GM19099 (cell line): ENCODE data around the gene MPZL2.

Experiments used
- POLR2A ChIP-seq: IDR thresholded peaks from 3 replicates; pipeline ENCODE4 v1.6.1; 2011; ENCODE audit warnings: low read depth; ENCODE audit not compliant: insufficient read length; ENCODE audit errors: extremely low read depth

MPZL2 gene

DNA sequence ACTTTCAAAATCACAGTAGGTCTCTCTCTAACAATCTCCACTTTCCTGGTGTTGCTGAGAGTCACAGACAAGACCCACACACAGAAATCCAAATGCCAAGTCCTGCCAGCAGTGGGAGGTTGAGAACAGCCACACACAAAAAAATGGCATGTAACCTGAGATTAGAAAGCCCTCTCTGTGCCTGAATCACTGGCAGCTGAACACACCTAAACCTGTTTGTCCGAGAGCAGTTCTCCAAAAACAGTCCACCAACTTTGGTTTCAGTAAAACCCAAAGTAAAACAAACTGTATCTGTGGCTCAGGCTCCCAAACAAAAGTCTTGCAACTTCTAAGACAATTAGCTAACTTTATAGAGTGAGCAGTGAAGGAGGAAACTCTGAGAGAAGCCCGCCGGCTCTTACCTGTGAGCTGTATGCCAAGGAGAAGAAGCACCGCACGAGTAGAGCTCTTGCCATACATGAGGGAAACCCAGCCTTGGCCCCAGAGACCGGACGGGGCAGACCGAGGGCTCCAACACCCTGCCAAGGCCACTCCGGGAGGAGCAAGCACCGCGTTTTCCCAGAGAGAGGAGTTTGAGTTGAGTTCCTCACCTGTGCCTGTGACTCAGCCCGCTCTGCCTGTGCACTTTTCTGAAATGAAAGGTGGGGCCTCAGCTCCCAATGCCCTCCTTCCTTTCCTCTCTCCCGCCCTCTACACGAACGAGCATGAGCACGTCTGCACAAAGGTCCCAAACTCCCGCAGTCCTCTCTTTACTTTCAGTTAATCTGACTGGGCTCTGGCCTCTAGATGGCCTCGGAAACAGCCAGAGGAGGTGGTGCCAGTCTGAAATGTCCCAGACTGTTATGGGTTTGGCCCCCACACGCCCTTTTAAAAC is at the start of gene MPZL2:
Gene MPZL2 (minus strand): TSS at position 603 of the 874 bp plus-strand sequence. CDS start 144 bp downstream, at position 459.
- no peak for TF ChIP-seq POLR2A

- no peak for TF ChIP-seq POLR2A
Observed at GRCh38 chr11:118313242-118313641, 49.1 kb upstream of the MPZL2 start.

GRCh38 chr11:118312328-118312727 is 48.2 kb upstream of the MPZL2 start:
- no peak for TF ChIP-seq POLR2A

DNA sequence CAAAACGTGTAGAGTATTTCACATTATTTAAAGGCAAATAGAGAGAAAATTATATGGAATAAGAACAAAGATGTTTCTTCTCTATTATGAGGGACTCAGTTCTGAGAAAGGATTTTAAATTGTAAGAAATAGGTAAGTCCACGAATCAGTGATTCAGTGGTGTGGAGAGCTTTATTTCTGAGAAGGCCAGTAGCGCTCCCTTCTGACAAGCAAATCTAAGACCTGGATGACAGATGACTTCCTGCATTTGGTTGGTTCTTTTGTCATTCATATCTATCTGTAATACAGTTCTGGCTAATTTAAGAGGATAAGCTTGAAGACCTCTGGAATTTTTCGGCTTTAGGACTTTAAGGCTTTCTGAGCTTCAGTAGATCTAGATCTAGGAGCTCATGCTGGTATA is 47.4 kb upstream of the MPZL2 start:
- no peak for TF ChIP-seq POLR2A

DNA sequence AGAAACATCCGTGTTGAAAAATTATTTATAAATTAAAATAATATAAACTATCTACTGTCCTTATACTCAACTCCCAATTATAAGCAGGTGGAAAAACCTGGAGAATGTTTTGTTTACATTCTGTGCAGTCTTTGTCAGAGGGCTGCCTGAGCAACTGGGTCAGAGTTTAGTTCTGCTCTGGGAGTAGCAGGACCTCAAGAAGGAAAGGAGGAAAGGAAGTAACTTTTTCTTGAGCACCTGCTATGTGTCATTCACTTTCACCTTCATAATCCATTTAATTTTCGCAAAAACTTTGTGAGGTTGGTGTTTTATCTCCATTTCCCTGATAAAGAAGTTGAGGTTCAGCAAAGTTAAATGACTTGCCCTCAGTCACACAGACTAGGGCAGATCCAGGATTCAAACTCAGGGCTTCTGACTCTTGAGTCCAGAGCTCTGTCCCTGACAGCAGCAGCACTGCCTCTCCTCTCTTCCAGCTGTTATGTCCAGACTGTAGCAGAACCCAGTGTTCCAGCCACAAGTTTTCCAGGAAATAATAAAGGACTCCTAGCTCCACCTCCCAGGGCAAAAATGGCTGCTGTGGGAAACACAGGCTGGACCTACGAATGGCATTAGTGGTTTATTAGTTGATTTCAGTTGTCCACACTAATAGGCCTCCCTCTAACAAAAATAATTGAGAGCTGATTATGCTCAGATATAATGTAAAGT is 46.8 kb upstream of the MPZL2 start:
- no peak for TF ChIP-seq POLR2A

GRCh38 chr11:118310271-118310670 is 46.2 kb upstream of the MPZL2 start:
- TF ChIP-seq POLR2A = no peak

- TF ChIP-seq POLR2A = no peak
Observed at GRCh38 chr11:118306556-118306955, 42.5 kb upstream of the MPZL2 start.

DNA sequence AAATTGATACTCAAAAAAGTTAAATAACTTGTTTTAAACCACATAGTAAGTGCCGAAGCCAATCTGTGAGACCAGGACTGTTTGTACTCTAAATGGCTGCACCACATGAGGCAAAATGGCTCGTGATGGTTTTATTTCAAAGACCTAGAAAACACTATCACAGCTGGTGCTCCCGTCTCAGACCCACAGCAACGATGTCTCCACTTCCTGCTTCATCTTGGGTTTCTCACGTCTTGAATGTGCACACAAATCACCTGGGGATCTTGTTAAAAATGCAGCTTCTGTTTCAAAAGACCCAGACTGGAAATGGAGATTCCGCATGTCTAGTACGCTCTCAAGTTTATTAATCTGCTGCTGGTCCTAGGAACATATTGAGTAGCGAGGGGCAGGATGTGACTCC is 41.6 kb upstream of the MPZL2 start:
- TF ChIP-seq POLR2A = no peak

DNA sequence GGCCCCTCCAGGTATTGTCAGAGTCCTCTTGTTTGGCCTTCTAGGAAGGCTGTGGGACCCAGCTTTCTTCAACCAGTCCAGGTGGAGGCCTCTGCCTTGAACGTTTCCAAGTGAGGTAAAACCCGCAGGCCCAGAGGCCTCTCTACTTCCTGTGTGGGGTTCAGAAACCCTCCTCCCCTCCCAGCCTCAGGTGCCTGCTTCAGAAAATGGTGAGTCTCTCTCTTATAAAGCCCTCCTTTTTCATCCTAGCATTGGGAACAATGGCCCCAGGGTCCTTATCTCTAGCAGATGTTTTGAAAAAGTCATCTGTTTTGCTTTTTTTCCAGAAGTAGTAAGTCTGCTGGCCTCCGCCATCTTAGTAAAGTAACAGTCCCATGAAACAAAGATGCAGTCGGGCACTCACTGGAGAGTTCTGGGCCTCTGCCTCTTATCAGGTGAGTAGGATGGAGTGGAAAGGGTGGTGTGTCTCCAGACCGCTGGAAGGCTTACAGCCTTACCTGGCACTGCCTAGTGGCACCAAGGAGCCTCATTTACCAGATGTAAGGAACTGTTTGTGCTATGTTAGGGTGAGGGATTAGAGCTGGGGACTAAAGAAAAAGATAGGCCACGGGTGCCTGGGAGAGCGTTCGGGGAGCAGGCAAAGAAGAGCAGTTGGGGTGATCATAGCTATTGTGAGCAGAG is 40.6 kb upstream of the MPZL2 start, which contains the start of gene CD3E:
Gene CD3E (plus strand): TSS at position 163 of the 681 bp plus-strand sequence. CDS start 223 bp downstream, at position 386.
- TF ChIP-seq POLR2A = no peak

DNA sequence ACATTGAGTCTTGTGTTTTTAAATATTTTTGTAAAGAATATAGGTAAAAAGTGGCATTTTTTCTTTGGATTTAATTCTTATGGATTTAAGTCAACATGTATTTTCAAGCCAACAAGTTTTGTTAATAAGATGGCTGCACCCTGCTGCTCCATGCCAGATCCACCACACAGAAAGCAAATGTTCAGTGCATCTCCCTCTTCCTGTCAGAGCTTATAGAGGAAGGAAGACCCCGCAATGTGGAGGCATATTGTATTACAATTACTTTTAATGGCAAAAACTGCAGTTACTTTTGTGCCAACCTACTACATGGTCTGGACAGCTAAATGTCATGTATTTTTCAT is 40.1 kb upstream of the MPZL2 start:
- TF ChIP-seq POLR2A = no peak

DNA sequence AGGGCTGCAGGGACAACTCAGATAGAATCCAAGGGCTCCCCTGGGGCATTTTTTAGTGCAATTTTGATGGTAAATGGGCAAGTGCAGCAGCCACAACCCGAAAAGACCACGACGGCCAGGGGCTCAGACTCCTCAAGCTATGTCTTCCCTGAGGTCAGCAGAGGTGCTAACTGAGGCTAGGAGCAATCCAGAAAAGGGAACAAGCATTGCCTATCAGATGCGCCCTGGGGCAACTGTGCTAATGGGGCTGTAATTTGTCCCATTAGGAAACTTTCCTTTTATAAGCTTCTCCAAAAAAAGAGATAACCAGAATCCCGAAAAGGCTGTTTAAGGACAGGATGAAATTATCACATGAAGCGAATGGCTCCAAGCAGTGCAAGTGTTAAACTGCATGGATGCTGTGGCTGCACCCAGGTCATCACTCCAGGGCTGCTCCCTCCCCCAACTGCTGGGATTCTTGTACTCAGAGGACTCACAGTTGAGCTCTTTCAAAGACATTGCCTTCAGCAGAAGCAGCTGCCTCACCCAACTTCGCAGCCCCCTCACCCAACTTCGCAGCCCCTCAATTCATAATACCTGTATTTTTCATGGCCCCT is 37.6 kb upstream of the MPZL2 start:
- TF ChIP-seq POLR2A = no peak

GRCh38 chr11:118295815-118296454 is 31.8 kb upstream of the MPZL2 start:
- no peak for TF ChIP-seq POLR2A

- no peak for TF ChIP-seq POLR2A
Observed at GRCh38 chr11:118295199-118295598, 31.1 kb upstream of the MPZL2 start.

DNA sequence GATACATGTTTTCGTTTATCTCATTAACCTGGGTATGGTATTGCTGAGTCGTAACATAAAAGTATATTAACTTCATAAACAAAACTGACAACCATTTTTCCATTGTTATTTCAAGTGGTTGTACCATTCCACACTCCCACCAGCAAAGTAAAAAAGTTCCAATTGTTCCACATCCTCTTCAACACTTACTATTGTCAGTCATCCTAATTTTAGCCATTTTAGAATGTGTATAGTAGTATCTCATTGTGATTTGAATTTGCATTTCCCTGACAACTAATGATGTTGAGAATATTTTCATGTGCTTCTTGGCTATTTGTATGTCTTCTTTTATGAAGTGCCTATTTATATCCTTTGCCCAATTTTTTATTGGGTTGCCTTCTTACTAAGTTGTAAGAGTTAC is 30.0 kb upstream of the MPZL2 start:
- TF ChIP-seq POLR2A = no peak
